ENCODE results near the gene NTN5.

Gene NTN5

DNA sequence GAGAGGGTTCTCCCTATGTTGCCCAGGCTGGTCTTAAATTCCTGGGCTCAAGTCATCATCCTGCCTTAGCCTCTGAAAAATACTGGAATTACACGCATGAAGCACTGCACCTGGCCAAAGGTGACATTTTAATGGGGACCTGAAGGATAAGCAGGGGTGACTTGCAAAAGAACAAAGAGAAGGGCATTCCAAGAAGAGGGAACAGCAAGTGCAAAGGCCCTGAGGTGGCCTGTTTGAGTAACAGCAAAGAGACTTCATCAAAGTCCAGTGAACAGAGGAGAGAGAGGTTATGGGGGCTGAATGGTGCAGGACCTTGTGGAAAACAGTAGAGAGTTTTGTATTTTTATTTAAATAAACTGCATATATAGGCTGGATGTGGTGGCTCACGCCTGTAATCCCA lies 31.0 kb downstream of the NTN5 start:
- TF ChIP-seq, protein P1, sequence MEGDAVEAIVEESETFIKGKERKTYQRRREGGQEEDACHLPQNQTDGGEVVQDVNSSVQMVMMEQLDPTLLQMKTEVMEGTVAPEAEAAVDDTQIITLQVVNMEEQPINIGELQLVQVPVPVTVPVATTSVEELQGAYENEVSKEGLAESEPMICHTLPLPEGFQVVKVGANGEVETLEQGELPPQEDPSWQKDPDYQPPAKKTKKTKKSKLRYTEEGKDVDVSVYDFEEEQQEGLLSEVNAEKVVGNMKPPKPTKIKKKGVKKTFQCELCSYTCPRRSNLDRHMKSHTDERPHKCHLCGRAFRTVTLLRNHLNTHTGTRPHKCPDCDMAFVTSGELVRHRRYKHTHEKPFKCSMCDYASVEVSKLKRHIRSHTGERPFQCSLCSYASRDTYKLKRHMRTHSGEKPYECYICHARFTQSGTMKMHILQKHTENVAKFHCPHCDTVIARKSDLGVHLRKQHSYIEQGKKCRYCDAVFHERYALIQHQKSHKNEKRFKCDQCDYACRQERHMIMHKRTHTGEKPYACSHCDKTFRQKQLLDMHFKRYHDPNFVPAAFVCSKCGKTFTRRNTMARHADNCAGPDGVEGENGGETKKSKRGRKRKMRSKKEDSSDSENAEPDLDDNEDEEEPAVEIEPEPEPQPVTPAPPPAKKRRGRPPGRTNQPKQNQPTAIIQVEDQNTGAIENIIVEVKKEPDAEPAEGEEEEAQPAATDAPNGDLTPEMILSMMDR (IDR thresholded peaks at IDR 0.05; ENCODE audit: borderline replicate concordance, insufficient read depth, low read depth, low read length) = no peak
- no peak overlapping the region for H3K4me3 ChIP-seq (ENCODE audit: low read depth, low read length)

DNA sequence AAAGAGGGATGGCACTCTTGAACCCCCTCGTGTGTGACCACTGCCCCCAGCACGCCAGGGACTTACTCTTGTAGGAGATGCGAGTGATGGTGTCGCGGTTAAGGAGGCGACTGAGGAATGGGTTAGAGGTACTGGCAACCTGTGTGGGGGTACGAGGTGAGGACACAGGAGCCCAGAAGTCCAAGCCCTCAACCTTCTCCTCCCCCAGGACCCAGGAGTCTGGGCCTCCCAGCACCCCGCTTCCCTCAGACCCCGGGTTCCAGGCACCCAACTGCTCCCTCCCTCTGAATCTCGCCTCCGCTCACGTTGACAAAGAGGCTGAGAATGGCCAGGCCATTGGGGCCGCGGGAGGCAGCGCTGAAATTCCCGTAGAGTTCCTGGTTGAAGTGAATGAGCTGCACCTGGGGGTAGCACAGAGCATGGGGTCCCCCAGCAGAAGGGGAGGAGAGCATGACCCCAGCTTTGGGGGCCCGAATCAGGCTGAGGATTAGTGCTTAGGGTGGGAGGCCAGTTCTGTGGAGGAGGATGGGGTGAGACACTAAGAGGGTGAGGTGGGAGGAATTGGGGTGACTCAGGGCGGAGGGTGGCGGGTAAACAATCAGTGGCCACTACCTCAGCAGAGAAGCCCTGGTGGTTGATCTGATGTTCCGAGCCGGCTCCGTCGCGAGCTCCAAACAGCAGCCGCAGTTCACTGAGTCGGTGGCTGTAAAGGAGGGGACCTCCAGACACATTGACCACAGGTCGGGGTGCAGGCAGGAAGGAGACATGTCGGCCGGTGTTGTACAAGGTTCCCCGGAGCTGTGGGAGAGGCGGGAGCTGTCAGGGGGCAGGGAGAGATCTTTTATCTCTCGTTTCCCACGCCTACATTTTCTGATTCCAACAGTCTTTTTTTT lies 33.1 kb downstream of the NTN5 start:
- no peak overlapping the region for H3K4me3 ChIP-seq (ENCODE audit: low read depth, low read length)
- TF ChIP-seq, protein P1 (IDR thresholded peaks at IDR 0.05; ENCODE audit: borderline replicate concordance, insufficient read depth, low read depth, low read length) = no peak

DNA sequence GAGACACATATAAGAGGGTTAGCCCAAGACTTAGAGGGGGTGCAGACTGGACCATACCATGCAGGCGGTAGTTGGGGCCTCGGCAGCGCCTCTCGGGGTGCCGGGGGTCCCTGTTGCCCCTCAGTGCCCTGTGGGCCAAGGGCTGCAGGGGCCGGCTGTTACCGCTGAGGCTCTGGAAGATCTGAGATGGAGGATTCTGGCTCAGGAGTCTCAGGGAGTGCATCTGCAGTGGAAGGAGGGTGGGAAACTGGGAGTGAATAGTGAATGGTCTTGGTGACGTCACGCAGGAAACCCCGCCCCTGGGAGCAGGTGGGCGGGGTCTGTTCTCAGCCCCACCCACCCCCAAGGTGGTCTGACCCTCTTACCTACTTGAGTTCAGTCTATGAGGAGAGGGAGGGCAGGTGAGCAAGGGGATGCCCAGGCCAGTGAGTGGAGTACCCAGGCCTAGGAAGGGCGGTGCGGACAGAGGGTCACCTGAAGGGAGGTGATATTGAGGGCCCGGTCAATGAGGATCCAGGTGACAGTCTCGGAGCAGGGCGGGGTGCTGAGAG lies 33.9 kb downstream of the NTN5 start:
- peak overlapping the region; percentile 53 for H3K4me3 ChIP-seq (ENCODE audit: low read depth, low read length)
- TF ChIP-seq, protein P1 (IDR thresholded peaks at IDR 0.05; ENCODE audit: borderline replicate concordance, insufficient read depth, low read depth, low read length) = no peak

DNA sequence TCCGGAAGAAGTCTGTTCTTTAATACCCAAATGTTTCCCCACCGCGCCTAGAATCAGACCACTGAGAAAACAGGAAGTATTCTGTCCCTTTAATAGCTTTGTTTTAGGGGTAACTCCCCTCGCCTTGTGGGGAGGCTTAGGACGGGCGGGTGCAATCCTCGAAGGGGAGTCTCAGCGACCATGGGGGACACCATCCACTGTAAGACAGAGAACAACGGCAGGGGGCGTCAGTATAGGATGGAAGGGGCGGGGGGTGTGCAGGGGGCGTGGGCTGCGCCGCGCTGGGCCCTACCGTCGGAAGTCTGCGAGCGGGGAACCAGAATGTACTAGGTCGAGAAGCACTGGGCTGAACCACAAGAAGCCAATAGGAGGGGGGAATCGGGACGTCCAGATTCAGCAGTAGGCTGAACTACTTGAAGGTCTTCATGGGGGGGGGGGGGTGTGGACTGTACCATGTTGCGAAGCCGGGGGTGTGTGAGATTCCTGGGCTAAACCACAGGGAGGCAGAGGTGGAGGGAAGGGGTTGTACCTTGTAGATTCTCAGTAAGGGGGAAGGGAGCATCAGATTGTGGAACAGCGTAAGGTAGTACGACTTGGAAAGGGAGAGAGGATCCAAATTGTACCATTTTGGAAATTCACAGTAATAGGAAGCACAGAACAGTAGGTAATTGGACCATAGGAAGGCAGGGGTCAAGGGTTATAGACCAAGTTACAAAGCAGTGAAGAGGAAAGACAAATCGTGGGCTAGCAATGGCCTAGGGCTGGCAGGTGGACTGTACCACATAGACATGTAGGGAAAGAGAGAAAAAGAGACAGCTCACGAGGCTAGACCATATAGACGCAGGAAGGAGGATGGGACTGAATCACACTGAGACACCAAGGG lies 34.6 kb downstream of the NTN5 start:
- TF ChIP-seq, protein P1 (IDR thresholded peaks at IDR 0.05; ENCODE audit: borderline replicate concordance, insufficient read depth, low read depth, low read length) = 0 out of 2 replicates have a peak, but pooled peaks have one; percentile 12
- peak overlapping the region; percentile 53 for H3K4me3 ChIP-seq (ENCODE audit: low read depth, low read length)

DNA sequence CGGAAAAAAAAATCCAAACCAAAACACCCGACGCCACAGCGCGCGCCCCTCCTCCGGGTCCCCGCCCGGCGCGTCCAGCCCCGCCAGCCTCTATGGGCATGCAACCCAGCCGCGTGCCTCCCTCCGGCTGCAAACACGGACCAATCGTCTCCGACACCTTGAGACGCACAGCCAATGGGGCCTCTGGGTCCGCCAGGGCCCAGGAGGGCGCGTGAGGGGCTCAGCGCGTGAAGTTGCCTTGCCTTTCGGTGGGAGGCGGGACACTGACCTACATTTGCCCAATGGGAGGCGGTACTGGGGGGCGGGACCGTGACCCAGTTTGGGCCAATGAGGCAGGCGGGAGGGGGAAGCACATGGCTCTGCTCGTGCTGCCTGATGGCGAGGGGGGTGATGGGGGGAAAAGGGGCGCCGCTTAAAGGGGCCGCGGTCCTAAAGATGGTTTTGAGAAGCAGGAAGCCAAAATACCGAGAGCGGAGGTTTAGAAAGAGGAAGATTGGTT lies 35.3 kb downstream of the NTN5 start:
- H3K4me3 ChIP-seq (ENCODE audit: low read depth, low read length) = peak overlapping the region; percentile 62
- TF ChIP-seq, protein P1 (IDR thresholded peaks at IDR 0.05; ENCODE audit: borderline replicate concordance, insufficient read depth, low read depth, low read length) = no peak

DNA sequence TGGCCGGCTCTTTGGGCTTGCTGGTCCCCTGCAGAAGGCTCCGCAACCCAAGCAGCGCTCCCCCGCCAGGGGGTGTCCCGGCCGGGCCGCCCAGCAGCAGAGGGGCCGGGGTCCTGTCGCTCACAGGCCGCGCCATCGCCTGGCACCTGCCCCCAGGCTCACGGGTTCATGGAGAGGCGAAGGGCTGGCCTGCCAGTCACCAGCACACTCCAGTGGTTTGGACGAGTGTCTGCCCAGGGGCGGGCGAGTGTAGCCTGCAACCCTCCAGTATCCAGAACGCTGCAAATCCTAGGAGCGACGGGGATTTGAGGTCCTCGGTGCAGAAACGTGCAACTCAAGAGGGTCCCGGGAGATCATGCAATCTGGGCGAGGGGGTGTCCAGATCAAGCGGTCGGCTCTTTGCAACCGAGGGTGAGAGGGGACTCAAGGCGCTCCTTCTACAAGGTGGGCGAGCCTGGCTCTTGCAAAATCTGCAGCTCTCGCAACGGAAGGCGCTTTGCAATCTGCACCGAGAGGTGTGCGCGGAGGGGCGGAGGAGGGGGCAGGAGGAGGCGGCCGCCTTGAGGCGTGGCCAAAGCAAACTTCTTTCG lies 35.9 kb downstream of the NTN5 start, which contains the start of gene DBP:
DBP (minus strand) TSS at position 521 of the 590 bp plus-strand sequence; CDS start at position 136, 385 bp downstream.
- TF ChIP-seq, protein P1 (IDR thresholded peaks at IDR 0.05; ENCODE audit: borderline replicate concordance, insufficient read depth, low read depth, low read length) = no peak; the same call in 1 of the 2 replicates
- H3K4me3 ChIP-seq (ENCODE audit: low read depth, low read length) = peak within 1 kb of the TSS; percentile 62
